Ishikawa (cell line): ENCODE measurements around the gene UBAP2L.

Experiments used
- CREB1 ChIP-seq: IDR thresholded peaks from 2 replicates; pipeline ENCODE4 v1.6.1; 2012; ENCODE audit warnings: low read depth
- EGR1 ChIP-seq: IDR thresholded peaks from 2 replicates; pipeline ENCODE4 v1.6.1; 2012
- NFIC ChIP-seq: IDR thresholded peaks from 2 replicates; pipeline ENCODE4 v1.6.1; 2012
- RAD21 ChIP-seq: IDR thresholded peaks from 2 replicates; pipeline ENCODE4 v1.6.1; 2012; ENCODE audit warnings: low read depth
- TCF12 ChIP-seq: IDR thresholded peaks from 2 replicates; pipeline ENCODE4 v1.6.1; 2012; ENCODE audit warnings: low read depth
- YY1 ChIP-seq: IDR thresholded peaks from 2 replicates; pipeline ENCODE4 v1.6.1; 2012; ENCODE audit warnings: low read depth
- ZBTB7A ChIP-seq: IDR thresholded peaks from 2 replicates; pipeline ENCODE4 v1.6.1; 2012; ENCODE audit warnings: low read depth
- TF ChIP-seq, protein P1 (sequence below): IDR thresholded peaks from 2 replicates; pipeline ENCODE4 v1.6.1; 2012
- TF ChIP-seq, protein P2 (sequence below): IDR thresholded peaks from 2 replicates; pipeline ENCODE4 v1.6.1; 2012
- TF ChIP-seq, protein P3 (sequence below): IDR thresholded peaks from 2 replicates; pipeline ENCODE4 v1.6.1; 2012; ENCODE audit warnings: low read depth, mild to moderate bottlenecking

DNA sequence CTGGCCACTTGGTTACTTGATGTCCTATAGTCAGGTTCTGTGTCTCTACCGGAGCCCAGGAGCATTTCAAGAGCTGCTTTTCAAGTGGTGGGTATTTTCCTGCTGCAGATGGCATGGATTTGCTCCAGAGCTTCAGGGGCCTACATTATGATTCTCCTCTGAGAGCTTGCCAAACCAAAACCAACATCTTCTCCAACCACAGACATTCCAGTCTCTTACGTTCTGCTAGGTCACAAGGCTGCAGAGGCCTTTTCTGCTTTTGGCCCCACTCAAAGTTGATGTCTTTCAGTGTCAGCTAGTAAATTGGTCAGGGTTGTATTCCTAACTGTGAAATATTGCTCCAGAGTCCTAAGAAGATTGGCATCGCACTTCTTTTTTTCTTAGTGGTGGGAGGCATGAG is 85.4 kb downstream of the UBAP2L start:
- TF ChIP-seq, protein P1, sequence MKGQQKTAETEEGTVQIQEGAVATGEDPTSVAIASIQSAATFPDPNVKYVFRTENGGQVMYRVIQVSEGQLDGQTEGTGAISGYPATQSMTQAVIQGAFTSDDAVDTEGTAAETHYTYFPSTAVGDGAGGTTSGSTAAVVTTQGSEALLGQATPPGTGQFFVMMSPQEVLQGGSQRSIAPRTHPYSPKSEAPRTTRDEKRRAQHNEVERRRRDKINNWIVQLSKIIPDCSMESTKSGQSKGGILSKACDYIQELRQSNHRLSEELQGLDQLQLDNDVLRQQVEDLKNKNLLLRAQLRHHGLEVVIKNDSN = no peak
- TF ChIP-seq TCF12 (no peak), ZBTB7A (no peak), CREB1 (no peak), EGR1 (no peak), YY1 (no peak), NFIC (no peak), RAD21 (no peak)
- TF ChIP-seq, protein P2, sequence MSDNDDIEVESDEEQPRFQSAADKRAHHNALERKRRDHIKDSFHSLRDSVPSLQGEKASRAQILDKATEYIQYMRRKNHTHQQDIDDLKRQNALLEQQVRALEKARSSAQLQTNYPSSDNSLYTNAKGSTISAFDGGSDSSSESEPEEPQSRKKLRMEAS = no peak
- TF ChIP-seq, protein P3, sequence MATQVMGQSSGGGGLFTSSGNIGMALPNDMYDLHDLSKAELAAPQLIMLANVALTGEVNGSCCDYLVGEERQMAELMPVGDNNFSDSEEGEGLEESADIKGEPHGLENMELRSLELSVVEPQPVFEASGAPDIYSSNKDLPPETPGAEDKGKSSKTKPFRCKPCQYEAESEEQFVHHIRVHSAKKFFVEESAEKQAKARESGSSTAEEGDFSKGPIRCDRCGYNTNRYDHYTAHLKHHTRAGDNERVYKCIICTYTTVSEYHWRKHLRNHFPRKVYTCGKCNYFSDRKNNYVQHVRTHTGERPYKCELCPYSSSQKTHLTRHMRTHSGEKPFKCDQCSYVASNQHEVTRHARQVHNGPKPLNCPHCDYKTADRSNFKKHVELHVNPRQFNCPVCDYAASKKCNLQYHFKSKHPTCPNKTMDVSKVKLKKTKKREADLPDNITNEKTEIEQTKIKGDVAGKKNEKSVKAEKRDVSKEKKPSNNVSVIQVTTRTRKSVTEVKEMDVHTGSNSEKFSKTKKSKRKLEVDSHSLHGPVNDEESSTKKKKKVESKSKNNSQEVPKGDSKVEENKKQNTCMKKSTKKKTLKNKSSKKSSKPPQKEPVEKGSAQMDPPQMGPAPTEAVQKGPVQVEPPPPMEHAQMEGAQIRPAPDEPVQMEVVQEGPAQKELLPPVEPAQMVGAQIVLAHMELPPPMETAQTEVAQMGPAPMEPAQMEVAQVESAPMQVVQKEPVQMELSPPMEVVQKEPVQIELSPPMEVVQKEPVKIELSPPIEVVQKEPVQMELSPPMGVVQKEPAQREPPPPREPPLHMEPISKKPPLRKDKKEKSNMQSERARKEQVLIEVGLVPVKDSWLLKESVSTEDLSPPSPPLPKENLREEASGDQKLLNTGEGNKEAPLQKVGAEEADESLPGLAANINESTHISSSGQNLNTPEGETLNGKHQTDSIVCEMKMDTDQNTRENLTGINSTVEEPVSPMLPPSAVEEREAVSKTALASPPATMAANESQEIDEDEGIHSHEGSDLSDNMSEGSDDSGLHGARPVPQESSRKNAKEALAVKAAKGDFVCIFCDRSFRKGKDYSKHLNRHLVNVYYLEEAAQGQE = no peak
